Stimulated activated CD8-positive, alpha-beta memory T cell treated with anti-CD3 and anti-CD28 coated beads, Interleukin-4, amount 100 ng/mL, for 48 hours (primary cell): Measurements from ENCODE around the gene LDLRAD4.
"Not testable (repeated sequence)": the region's sequence is repeated elsewhere in the genome, so short reads cannot be mapped to it uniquely, and the experiment has no call there.

Experiments used
- DNase-seq: peaks from one replicate; pipeline ENCODE4 v3.0.0-alpha.2; 2020

LDLRAD4 gene

DNA sequence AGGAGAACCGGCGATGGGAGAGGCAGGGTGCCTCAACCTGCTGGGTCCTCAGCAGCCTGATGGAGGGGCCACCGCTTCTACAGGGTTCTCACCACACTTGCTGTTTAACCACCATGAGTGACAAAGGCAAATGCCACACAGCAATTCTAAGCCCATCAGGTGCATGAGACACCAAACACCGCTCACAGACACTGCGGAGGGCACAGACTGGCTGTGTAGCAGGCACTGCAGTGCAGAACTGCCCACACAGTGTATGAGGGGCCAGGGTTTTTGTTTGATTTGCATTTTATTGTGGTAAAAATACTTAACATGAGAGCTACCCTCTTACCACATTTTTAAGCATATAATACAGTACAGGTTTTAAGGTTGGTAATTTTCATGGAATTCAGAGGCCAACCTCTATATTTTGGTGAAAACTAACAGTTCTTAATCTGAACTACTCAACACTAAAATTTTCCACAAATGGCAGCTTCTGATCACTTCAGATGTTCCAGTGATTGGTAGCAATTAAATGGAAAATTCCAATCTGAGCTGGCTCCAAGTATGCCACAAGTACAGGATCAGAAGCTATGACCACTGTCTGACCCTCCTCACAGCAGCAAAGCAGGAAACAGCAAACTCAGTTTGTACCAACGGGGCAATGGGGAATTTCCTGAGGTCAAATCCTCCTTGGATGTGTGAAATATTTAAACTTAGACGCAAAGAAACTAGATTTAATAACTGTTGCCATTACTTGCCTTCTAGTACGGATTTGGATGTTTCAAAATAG, 440.1 kb downstream of the LDLRAD4 start:
- no peak for DNase-seq

- DNase-seq = no peak
Observed at GRCh38 chr18:13660510-13660909, 441.9 kb downstream of the LDLRAD4 start.

GRCh38 chr18:13661051-13661778, 442.7 kb downstream of the LDLRAD4 start:
- no peak for DNase-seq

DNA sequence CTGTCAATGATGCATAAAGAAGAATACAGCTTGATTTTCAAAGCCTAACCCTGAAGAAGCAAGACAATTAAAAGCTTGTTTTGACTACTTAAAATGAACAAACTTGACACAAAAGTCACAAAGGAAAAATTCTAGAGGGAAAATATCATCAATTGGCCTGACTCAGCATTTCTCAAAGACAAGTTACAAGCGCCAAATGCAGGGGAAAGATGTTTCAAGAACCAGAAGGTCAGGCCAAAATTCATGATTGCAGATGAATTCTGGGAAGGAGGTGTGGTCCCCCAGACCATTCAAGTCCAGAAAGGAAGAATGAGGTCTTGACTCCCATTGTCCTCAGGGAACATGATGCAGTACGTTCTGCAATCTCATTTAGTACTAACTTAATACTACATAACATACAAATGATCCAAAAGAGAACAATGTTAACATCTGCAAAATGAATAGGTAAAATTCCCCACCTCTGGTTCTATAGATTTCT, 443.3 kb downstream of the LDLRAD4 start:
- DNase-seq = no peak

GRCh38 chr18:13672657-13673056, 454.1 kb downstream of the LDLRAD4 start:
- DNase-seq = no peak

GRCh38 chr18:13676471-13676870, 457.9 kb downstream of the LDLRAD4 start:
- DNase-seq = no peak

DNA sequence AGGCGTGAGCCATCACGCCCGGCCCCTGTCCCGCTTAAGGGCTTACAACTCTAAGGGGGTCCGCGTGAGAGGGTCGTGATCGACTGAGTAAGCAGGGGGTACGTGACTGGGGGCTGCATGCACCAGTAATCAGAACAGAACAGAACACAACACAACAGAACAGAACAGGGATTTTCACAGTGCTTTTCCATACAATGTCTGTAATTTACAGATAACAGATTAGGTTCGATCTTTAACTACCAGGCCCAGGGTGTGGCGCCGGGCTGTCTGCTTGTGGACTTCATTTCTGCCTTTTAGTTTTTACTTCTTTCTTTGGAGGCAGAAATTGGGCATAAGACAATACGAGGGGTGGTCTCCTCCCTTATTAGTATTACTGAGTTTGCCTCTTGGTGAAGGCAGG, 458.8 kb downstream of the LDLRAD4 start:
- not testable (repeated sequence) for DNase-seq

DNA sequence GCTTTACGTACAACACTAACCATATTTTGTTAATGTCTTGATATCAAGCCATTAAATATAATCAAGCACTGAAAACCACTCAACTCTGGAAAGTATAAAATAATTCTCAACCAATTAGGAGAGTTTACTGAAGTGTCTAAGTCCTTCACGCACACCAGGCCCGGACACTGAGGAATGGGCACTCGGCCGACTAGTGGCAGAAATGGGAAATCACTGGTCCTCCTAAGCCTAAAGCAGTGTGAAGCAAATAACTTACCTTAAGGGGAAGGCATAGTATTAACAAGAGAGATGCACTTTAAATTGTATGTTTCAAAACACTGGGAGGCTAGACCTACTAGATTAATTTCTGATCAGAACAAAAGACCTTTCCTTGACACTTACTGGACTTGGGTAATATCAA, 462.1 kb downstream of the LDLRAD4 start:
- no peak for DNase-seq

- DNase-seq = no peak
Observed at GRCh38 chr18:13681701-13682100, 463.1 kb downstream of the LDLRAD4 start.

DNA sequence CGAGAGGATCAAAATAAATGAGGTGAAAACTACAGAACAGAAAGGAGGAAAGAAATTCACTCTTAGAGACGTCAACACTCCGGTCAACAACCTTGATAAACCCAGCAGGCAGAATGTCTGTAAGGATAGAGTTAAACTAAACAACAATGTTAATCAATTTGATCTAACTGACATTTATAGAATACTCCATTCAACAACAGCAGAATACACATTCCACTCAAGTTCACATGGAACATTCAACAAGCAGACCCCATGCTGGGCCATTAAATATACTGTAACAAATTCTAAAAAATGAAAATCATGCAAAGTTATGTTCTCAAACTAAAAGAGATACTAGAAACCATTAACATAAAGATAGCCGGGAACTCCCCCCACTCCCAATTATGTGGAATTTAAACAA, 466.0 kb downstream of the LDLRAD4 start:
- DNase-seq = no peak

GRCh38 chr18:13688191-13689136, 469.9 kb downstream of the LDLRAD4 start:
- DNase-seq = no peak

DNA sequence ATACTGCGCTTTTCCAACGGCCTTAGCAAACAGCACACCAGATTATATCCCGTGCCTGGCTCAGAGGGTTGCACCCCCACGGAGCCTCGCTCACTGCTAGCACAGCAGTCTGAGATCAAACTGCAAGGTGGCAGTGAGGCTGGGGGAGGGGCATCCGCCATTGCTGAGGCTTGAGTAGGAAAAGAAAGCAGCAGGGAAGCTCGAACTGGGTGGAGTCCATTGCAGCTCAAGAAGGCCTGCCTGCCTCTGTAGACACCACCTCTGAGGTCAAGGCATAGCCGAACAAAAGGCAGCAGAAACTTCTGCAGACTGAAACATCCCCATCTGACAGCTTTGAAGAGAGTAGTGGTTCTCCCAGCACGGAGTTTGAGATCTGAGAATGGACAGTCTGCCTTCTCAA, 471.5 kb downstream of the LDLRAD4 start:
- not testable (repeated sequence) for DNase-seq

GRCh38 chr18:13695337-13695736, 476.8 kb downstream of the LDLRAD4 start:
- not testable (repeated sequence) for DNase-seq

- DNase-seq = no peak
Observed at GRCh38 chr18:13696961-13697360, 478.4 kb downstream of the LDLRAD4 start.

DNA sequence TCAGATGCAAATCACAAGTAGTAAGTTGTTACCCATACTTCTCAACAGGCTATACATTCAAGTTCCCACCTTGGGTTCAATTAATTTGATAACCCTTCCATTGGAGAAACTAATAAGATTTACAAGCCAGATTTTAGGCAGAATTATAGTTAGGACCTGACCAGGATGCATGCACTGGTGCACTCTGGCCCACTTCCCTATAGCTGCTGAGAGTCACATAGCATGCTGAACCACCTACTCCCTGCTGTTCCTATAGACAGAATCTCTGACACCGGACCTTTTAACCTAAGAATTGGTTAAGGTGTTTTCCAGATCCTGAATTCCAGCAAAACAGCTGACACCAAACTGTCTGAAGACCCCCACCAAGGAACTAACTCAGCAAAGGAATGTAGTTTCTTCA, 481.6 kb downstream of the LDLRAD4 start:
- no peak for DNase-seq
